GM10266 (cell line): ENCODE measurements around the gene STAC3.
A peak's percentile ranks its signal among the peaks of the same experiment; 100 is the strongest.

Experiments used
- DNase-seq: peaks from one replicate; pipeline ENCODE4 v3.0.0; 2012; ENCODE audit errors: extremely low spot score
- CTCF ChIP-seq: IDR thresholded peaks from 2 replicates; pipeline ENCODE4 v1.5.1; 2012; ENCODE audit warnings: mild to moderate bottlenecking, low read depth; ENCODE audit not compliant: control insufficient read depth, insufficient read depth; ENCODE audit errors: missing control alignments

The STAC3 gene

GRCh38 chr12:57213763-57214397, 37.1 kb downstream of the STAC3 start:
- no peak for TF ChIP-seq CTCF
- DNase-seq, result no peak

GRCh38 chr12:57213058-57213715, 37.8 kb downstream of the STAC3 start:
- TF ChIP-seq CTCF, result peak; percentile 98
- peak; percentile 93 for DNase-seq

GRCh38 chr12:57212701-57213057, 38.3 kb downstream of the STAC3 start:
- no peak for DNase-seq
- TF ChIP-seq CTCF, result no peak

GRCh38 chr12:57211791-57212700, 38.9 kb downstream of the STAC3 start:
- no peak for DNase-seq
- TF ChIP-seq CTCF, result no peak

GRCh38 chr12:57210926-57211692, 39.9 kb downstream of the STAC3 start:
- TF ChIP-seq CTCF, result no peak
- DNase-seq, result no peak

- no peak for DNase-seq
- no peak for TF ChIP-seq CTCF
Observed at GRCh38 chr12:57210461-57210860, 40.5 kb downstream of the STAC3 start.

- TF ChIP-seq CTCF, result no peak
Observed at GRCh38 chr12:57209916-57210315, 41.1 kb downstream of the STAC3 start.

More at GRCh38 chr12:57209916-57210315, 41.1 kb downstream of the STAC3 start:
- DNase-seq, result no peak
